K562 (cell line): ENCODE data around the gene VIT. TPM values are rescaled to one million over a fixed set of nuclear protein-coding genes. Genes with fewer than 3 reads are reported as not detected.

ENCODE experiments used
- ATAC-seq: fragments of 200-7000 bp; cut with Tn5 transposase; 3 replicates; pipeline ENCODE4 v1.9.1; 2020; ENCODE audit warnings: moderate library complexity
- BruUV-seq: library from RNA; stranded (reverse); fragments of 400-500 nt; replicated peaks from 2 replicates; lab custom pipeline; 2021; lab: Mats Ljungman, UMichigan
- CTCF ChIA-PET: fragments of 300-600 bp; formaldehyde crosslinking; extraction: SDS; loops from one replicate; lab custom pipeline; 2021; ENCODE audit warnings: low intra/inter-chr PET ratio; lab: Yijun Ruan, JAX
- POLR2A ChIA-PET: fragments of 300-600, 350-650 bp; sonication (Branson Sonifier 250); formaldehyde crosslinking; extraction: SDS; loops from one replicate; lab custom pipeline; 2021; ENCODE audit warnings: antibody characterized with exemption, inconsistent platforms; lab: Yijun Ruan, JAX
- DNase-seq, 4 experiments: peaks; one replicate each; pipeline versions ENCODE4 v3.0.0 to v3.0.0-alpha.2; 2011 to 2018; ENCODE audit warnings: low spot score in 3 of 4, mixed read lengths in 3 of 4; ENCODE audit errors: extremely low read depth in 1 of 4
- FAIRE-seq: peaks from 2 replicates; lab custom pipeline; 2011; peaks lifted over from hg19 to GRCh38; lab: Jason Lieb, UNC
- H2AFZ ChIP-seq: 2 replicates; pipeline ENCODE4 v1.6.0; 2011; ENCODE audit warnings: low read depth, low read length, control low read depth, inconsistent platforms
- H3K27ac ChIP-seq: fragments of 200-600 bp; 3 replicates; pipeline ENCODE4 v1.8.0; 2011; ENCODE audit warnings: low read depth, mild to moderate bottlenecking, control low read depth, inconsistent platforms, low read length, moderate library complexity, mixed read lengths; ENCODE audit errors: extremely low read depth
- H3K27me3 ChIP-seq, 2 experiments: fragments of 300-600 bp in 1 of 2; 2 replicates in 1 of 2; 3 replicates in 1 of 2; pipeline versions ENCODE4 v1.6.0 to v1.8.0; 2011; ENCODE audit warnings: inconsistent platforms in 2 of 2, low read length in 2 of 2, mild to moderate bottlenecking in 1 of 2, mixed read lengths in 1 of 2, moderate library complexity in 1 of 2; ENCODE audit not compliant: control insufficient read depth in 2 of 2, insufficient read depth in 2 of 2
- H3K36me3 ChIP-seq: fragments of 300-600 bp; 3 replicates; pipeline ENCODE4 v1.8.0; 2011; ENCODE audit warnings: mild to moderate bottlenecking, low read length, inconsistent platforms; ENCODE audit not compliant: control insufficient read depth, insufficient read depth
- H3K4me1 ChIP-seq, 2 experiments: fragments of 200-600 bp in 1 of 2; replicated peaks in 1 of 2; 2 replicates in 1 of 2; 3 replicates in 1 of 2; pipeline versions ENCODE4 v1.5.1 to v1.8.0; 2011; ENCODE audit warnings: inconsistent platforms in 2 of 2, low read length in 2 of 2, mild to moderate bottlenecking in 1 of 2, mixed read lengths in 1 of 2, moderate library complexity in 1 of 2; ENCODE audit not compliant: control insufficient read depth in 2 of 2, insufficient read depth in 2 of 2
- H3K4me2 ChIP-seq: 2 replicates; pipeline ENCODE4 v1.6.1; 2011; ENCODE audit warnings: low read length, control low read depth, inconsistent platforms, mixed read lengths; ENCODE audit not compliant: insufficient read depth
- H3K4me3 ChIP-seq: fragments of 200-600 bp; sonication (generic), shearing (Covaris generic); 2 replicates; pipeline ENCODE4 v1.5.1; 2016; ENCODE audit warnings: control low read depth, inconsistent platforms
- H3K79me2 ChIP-seq: fragments of 200-600 bp; 3 replicates; pipeline ENCODE4 v1.8.0; 2011; ENCODE audit warnings: low read length, inconsistent platforms; ENCODE audit not compliant: control insufficient read depth, insufficient read depth
- H3K9ac ChIP-seq, 2 experiments: 2 replicates each; pipeline versions ENCODE4 v1.6.0 to v1.6.1; 2011; ENCODE audit warnings: low read depth in 2 of 2, low read length in 2 of 2, control low read depth in 1 of 2, inconsistent platforms in 1 of 2, mild to moderate bottlenecking in 1 of 2, mixed read lengths in 1 of 2; ENCODE audit not compliant: insufficient read depth in 1 of 2
- H3K9me1 ChIP-seq: one replicate; pipeline ENCODE4 v1.6.0; 2011; ENCODE audit warnings: inconsistent platforms, mild to moderate bottlenecking, low read length, moderate library complexity; ENCODE audit not compliant: control insufficient read depth, insufficient read depth
- H3K9me3 ChIP-seq: replicated peaks from 2 replicates; pipeline ENCODE4 v1.5.1; 2011; ENCODE audit warnings: low read depth, low read length, inconsistent platforms; ENCODE audit not compliant: control insufficient read depth, insufficient read depth
- H4K20me1 ChIP-seq: replicated peaks from 2 replicates; pipeline ENCODE4 v1.6.1; 2011; ENCODE audit warnings: low read length, inconsistent platforms, mixed read lengths; ENCODE audit not compliant: control insufficient read depth, insufficient read depth
- CEBPB ChIP-seq: fragments of 450-650 bp; IDR thresholded peaks from 2 replicates; pipeline ENCODE4 v1.6.1; 2016; ENCODE audit warnings: missing genetic modification characterization, missing compliant biosample characterization
- CEBPG ChIP-seq, 3 experiments: fragments of 200-800 bp in 1 of 3; sonication (Bioruptor generic) in 1 of 3; sonication (generic) in 1 of 3; formaldehyde crosslinking in 1 of 3; IDR thresholded peaks in 2 of 3; conservative IDR thresholded peaks in 1 of 3; 2 replicates each; pipeline versions ENCODE4 v1.6.1 to v1.8.0; 2016 to 2022; ENCODE audit warnings: missing compliant biosample characterization in 2 of 3, missing genetic modification characterization in 2 of 3, mild to moderate bottlenecking in 1 of 3, missing genetic modification reagents in 1 of 3
- CHAMP1 ChIP-seq: fragments of 450-650 bp; IDR thresholded peaks from 2 replicates; pipeline ENCODE4 v1.6.1; 2016; ENCODE audit warnings: mild to moderate bottlenecking
- HMG20B ChIP-seq: fragments of 250-450 bp; sonication (Bioruptor Pico); IDR thresholded peaks from 2 replicates; pipeline ENCODE4 v1.5.0; 2021; ENCODE audit warnings: mild to moderate bottlenecking
- JUNB ChIP-seq: fragments of 450-650 bp; formaldehyde crosslinking; conservative IDR thresholded peaks from 2 replicates; pipeline ENCODE4 v1.4.0; 2020; ENCODE audit warnings: mild to moderate bottlenecking
- SIN3A ChIP-seq, 2 experiments: fragments of 150-350 bp in 1 of 2; IDR thresholded peaks; 2 replicates each; pipeline ENCODE4 v1.6.1; 2011 to 2016; ENCODE audit warnings: borderline replicate concordance in 2 of 2, low read depth in 2 of 2, low read length in 2 of 2, mild to moderate bottlenecking in 2 of 2, moderate library complexity in 2 of 2; ENCODE audit not compliant: control insufficient read depth in 1 of 2
- YY1 ChIP-seq, 3 experiments: IDR thresholded peaks; 2 replicates each; pipeline ENCODE4 v1.6.1; 2011; ENCODE audit warnings: low read length in 2 of 3, mild to moderate bottlenecking in 2 of 3, moderate library complexity in 2 of 3, borderline replicate concordance in 1 of 3, control low read depth in 1 of 3, low read depth in 1 of 3; ENCODE audit not compliant: insufficient read depth in 3 of 3, insufficient replicate concordance in 2 of 3, control insufficient read depth in 1 of 3, insufficient read length in 1 of 3; ENCODE audit errors: extremely low read depth in 1 of 3
- WGBS: fragments of 100-300 bp; shearing (Covaris generic); methylation state at CpG from one replicate; pipeline ENCODE4 v1.1.6; 2016; ENCODE audit warnings: low coverage, mixed read lengths; ENCODE audit not compliant: insufficient coverage; ENCODE audit errors: missing lambda C conversion rate; 5-methylcytosine and 5-hydroxymethylcytosine counted together
- in situ Hi-C: fragments of 300-500 bp; cut with MboI; formaldehyde crosslinking; loops from 4 replicates; pipeline ENCODE4 v1.15.0; 2018; ENCODE audit warnings: inconsistent platforms, mixed read lengths
- intact Hi-C: fragments of 100-400 bp; cut with micrococcal nuclease; formaldehyde crosslinking; loops from 2 replicates; pipeline ENCODE4 v1.14.2; 2022
- polyA plus RNA-seq, 8 experiments: library from polyadenylated mRNA; depleted of rRNA in 4 of 8; stranded (reverse) in 5 of 8; unstranded in 3 of 8; fragments of >200 nt; fragmentation: Nextera tagmentation in 2 of 8; fragmentation: Illumina TruSeq in 1 of 8; extraction: Ambion mirVana in 2 of 8; extraction: Trizol in 1 of 8; gene quantifications; 2 replicates each; pipeline versions ENCODE4 v1.2.1 to v1.2.3, GENCODE V29; 2011 to 2014; ENCODE audit warnings: inconsistent platforms in 1 of 8, missing spikeins in 1 of 8
- total RNA-seq, 7 experiments: library from RNA; depleted of rRNA in 6 of 7; stranded (reverse); fragments of >200 nt in 6 of 7; fragmentation: Illumina TruSeq in 2 of 7; extraction: Trizol in 2 of 7; gene quantifications; 2 replicates each; pipeline versions ENCODE4 v1.2.1 to v1.2.3, GENCODE V29; 2011 to 2021; ENCODE audit warnings: low replicate concordance in 1 of 7

VIT gene
- total and polyA plus RNA-seq, 9 of the 15 experiments (the other 6 are each of a cell fraction or from before 2014, with no cell fraction given): not detected

DNA sequence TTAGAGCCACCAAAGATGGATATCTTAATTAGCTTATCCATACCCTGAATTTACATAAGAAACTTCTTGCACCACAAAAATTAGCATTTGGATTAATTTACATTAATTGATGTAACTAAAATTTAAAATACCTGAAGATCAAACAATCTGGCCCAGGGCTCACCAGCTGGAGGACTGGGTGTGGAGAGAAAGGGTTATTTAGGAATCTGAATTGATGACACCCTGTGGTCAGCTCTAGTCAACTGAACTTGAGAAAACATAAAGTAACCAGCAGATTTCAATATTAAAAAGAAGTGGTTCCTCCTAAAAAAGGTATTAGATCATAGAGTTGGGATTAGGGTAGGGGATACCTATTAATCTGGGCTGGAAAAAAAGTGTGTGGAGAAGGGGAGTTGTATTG lies 147.3 kb downstream of the VIT start:
- ChIA-PET POLR2A (interaction anchor here (1.0 kb wide), 1 partner anchor 9 kb away, joined by 3 read pairs; no protein-coding TSS in a partner anchor), CTCF (no interaction called here)
- no peaks in the 10 kb centered on the region for H3K4me1 ChIP-seq
- no peak for ATAC-seq
- intact Hi-C loops (no loop called here), in situ Hi-C loops (no loop called here)
- H3K4me2 ChIP-seq: no peak overlapping the region
- H3K9me3 ChIP-seq: no peaks in the 10 kb centered on the region
- TF ChIP-seq CHAMP1 (no peak), SIN3A (IDR thresholded peaks at IDR 0.05; ENCODE audit: borderline replicate concordance in 2 of 2, control insufficient read depth in 1 of 2, low read depth in 2 of 2, low read length in 2 of 2) (no peak)
- no peak overlapping the region for H2AFZ ChIP-seq
- H3K79me2 ChIP-seq: no peaks in the 10 kb centered on the region
- DNase-seq: no peak
- H3K9me1 ChIP-seq: no peaks in the 10 kb centered on the region
- no TSS peak for BruUV-seq
- no peaks in the 10 kb centered on the region for H4K20me1 ChIP-seq
- H3K4me3 ChIP-seq: no peak overlapping the region
- peaks cover 8% of the 10 kb centered on the region; the same call in 2 of the 3 replicates for H3K36me3 ChIP-seq
- no peak overlapping the region for H3K9ac ChIP-seq
- H3K27me3 ChIP-seq: no peaks in the 10 kb centered on the region
- no peak overlapping the region for H3K27ac ChIP-seq
- FAIRE-seq: no peak

DNA sequence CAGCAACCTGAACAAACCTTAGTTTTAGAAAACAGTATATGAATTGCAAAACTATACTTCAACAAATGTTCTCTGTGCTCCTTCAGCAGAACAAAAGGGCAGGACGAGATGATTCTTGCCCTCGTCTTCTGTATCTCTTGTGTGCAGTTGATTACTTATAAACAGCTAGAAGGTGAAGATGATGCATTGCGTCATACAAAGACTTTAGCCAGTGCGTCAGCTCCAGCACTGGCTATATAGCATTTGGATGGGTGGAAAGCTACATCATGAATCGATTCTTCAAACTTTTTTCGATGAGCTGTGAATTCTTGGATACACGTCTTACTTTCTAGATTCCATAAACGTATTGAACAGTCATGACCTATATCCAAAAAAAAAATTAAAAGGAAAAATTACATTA lies 152.8 kb downstream of the VIT start:
- POLR2A ChIA-PET: interaction anchor here (1.1 kb wide), 1 partner anchor 9 kb away, joined by 7 read pairs; no protein-coding TSS in a partner anchor

More for the DNA sequence above, 152.8 kb downstream of the VIT start:
- no peaks in the 10 kb centered on the region for H3K27me3 ChIP-seq
- H3K9me1 ChIP-seq: no peaks in the 10 kb centered on the region
- H3K27ac ChIP-seq: no peak overlapping the region
- H3K4me3 ChIP-seq: no peak overlapping the region
- intact Hi-C loops: no loop called here
- TF ChIP-seq YY1 (IDR thresholded peaks at IDR 0.05; ENCODE audit: borderline replicate concordance in 1 of 3, control insufficient read depth in 1 of 3, extremely low read depth in 1 of 3, insufficient read depth in 3 of 3, insufficient read length in 1 of 3, insufficient replicate concordance in 2 of 3, low read depth in 1 of 3, low read length in 2 of 3) (no peak), CEBPB (peak; percentile 56), HMG20B (no peak), JUNB (CRISPR knock-in tag) (no peak), CEBPG (CRISPR knock-in tag; IDR thresholded peaks at IDR 0.05) (no peak), CEBPG (tag; conservative IDR thresholded peaks at IDR 0.05 in 1 of 2, IDR thresholded peaks at IDR 0.05 in 1 of 2) (0 out of 4 replicates have a peak, but pooled peaks of 1 of the 2 experiments have one; percentile 33)
- no peak overlapping the region for H3K9ac ChIP-seq
- in situ Hi-C loops: no loop called here
- DNase-seq (no peak), FAIRE-seq (no peak), ATAC-seq (no peak)
- no peaks in the 10 kb centered on the region for H3K4me1 ChIP-seq
- 94% methylated on average over 8 of the region's 8 CpGs for WGBS
- BruUV-seq: no TSS peak
- H3K36me3 ChIP-seq: peaks cover 33% of the 10 kb centered on the region
- H3K4me2 ChIP-seq: no peak overlapping the region
- CTCF ChIA-PET: no interaction called here
- H3K79me2 ChIP-seq: no peaks in the 10 kb centered on the region
- no peaks in the 10 kb centered on the region for H3K9me3 ChIP-seq
- no peak overlapping the region for H2AFZ ChIP-seq
- H4K20me1 ChIP-seq: no peaks in the 10 kb centered on the region
